Thoracic aorta (tissue), 2 donors: ENCODE measurements around the gene SPATA22. TPM values are rescaled to one million over a fixed set of nuclear protein-coding genes. Genes with fewer than 3 reads are reported as not detected.
"Not testable (repeated sequence)": the region's sequence is repeated elsewhere in the genome, so short reads cannot be mapped to it uniquely, and the experiment has no call there.

ENCODE experiments used
- ATAC-seq: fragments of 150-250 bp; one replicate; pipeline ENCODE4 v1.8.0; 2017; ENCODE audit warnings: low read depth; ENCODE audit not compliant: insufficient number of reproducible peaks, low FRiP score
- DNase-seq: peaks from one replicate; pipeline ENCODE4 v3.0.0-alpha.2; 2020; ENCODE audit warnings: low spot score
- H3K27ac ChIP-seq, 2 donors: fragments of 200-600 bp; sonication (generic); 1 replicate in 1 of 2; 2 replicates in 1 of 2; pipeline ENCODE4 v1.5.1; 2016; ENCODE audit warnings: mild to moderate bottlenecking in 2 of 2, moderate library complexity in 2 of 2
- H3K27me3 ChIP-seq: fragments of 200-600 bp; sonication (generic); replicated peaks from 2 replicates; pipeline ENCODE4 v1.6.0; 2016; ENCODE audit warnings: mild to moderate bottlenecking; ENCODE audit not compliant: insufficient read depth
- H3K36me3 ChIP-seq: fragments of 200-600 bp; sonication (generic); one replicate; pipeline ENCODE4 v1.5.1; 2016
- H3K4me1 ChIP-seq, 2 donors: fragments of 200-600 bp; sonication (generic); 1 replicate in 1 of 2; 2 replicates in 1 of 2; pipeline versions ENCODE4 v1.5.1 to v1.6.0; 2016; ENCODE audit warnings: low read depth in 2 of 2, mild to moderate bottlenecking in 1 of 2; ENCODE audit not compliant: control insufficient read depth in 1 of 2
- H3K4me3 ChIP-seq: fragments of 200-600 bp; sonication (generic); 2 replicates; pipeline ENCODE4 v1.5.1; 2016; ENCODE audit warnings: mild to moderate bottlenecking
- H3K9me3 ChIP-seq: fragments of 200-600 bp; sonication (generic); 2 replicates; pipeline ENCODE4 v1.5.1; 2016
- CTCF ChIP-seq: fragments of 200-600 bp; sonication (generic); IDR thresholded peaks from one replicate; pipeline ENCODE4 v1.5.1; 2019; ENCODE audit warnings: antibody characterized with exemption
- total RNA-seq, 2 donors: library from RNA; depleted of rRNA; stranded (reverse); fragments of >200 nt; gene quantifications; one replicate each; pipeline versions ENCODE4 v1.1.0 to v1.2.3, GENCODE V29; 2016

The SPATA22 gene
- total RNA-seq, 2 donors from 2014 or later: not detected

- no peaks in the 10 kb centered on the region for H3K4me1 ChIP-seq
- ATAC-seq: no peak
Measured at GRCh38 chr17:3415610-3416009, 56.0 kb downstream of the SPATA22 start.

GRCh38 chr17:3412216-3412615, 59.4 kb downstream of the SPATA22 start:
- H3K4me3 ChIP-seq, H3K9me3 ChIP-seq, H3K36me3 ChIP-seq, DNase-seq, H3K27ac ChIP-seq, H3K27me3 ChIP-seq, H3K4me1 ChIP-seq, ATAC-seq: not testable (repeated sequence)

More at GRCh38 chr17:3415610-3416009, 56.0 kb downstream of the SPATA22 start:
- H3K27ac ChIP-seq: no peak overlapping the region
- no peak for DNase-seq
- no peaks in the 10 kb centered on the region for H3K9me3 ChIP-seq
- no peaks in the 10 kb centered on the region for H3K27me3 ChIP-seq
- H3K36me3 ChIP-seq: no peaks in the 10 kb centered on the region
- TF ChIP-seq CTCF: no peak
- no peak overlapping the region for H3K4me3 ChIP-seq

- no peak for DNase-seq
- TF ChIP-seq CTCF: no peak
Measured at GRCh38 chr17:3411070-3411469, 60.5 kb downstream of the SPATA22 start, which contains the start of gene OR3A3. OR3A3 (plus strand) TSS chr17:3411370.

GRCh38 chr17:3403856-3404255, 67.8 kb downstream of the SPATA22 start:
- not testable (repeated sequence) for DNase-seq, H3K4me1 ChIP-seq, H3K27ac ChIP-seq, H3K27me3 ChIP-seq, ATAC-seq, H3K36me3 ChIP-seq, H3K4me3 ChIP-seq
- peaks cover 11% of the 10 kb centered on the region for H3K9me3 ChIP-seq

More at GRCh38 chr17:3411070-3411469, 60.5 kb downstream of the SPATA22 start, which contains the start of gene OR3A3:
- Histone ChIP-seq H3K4me3 (no peak within 1 kb of the TSS), H3K9me3 (peaks cover 11% of the 10 kb centered on the region), H3K36me3 (no peaks in the 10 kb centered on the region), H3K4me1 (no peaks in the 10 kb centered on the region), H3K27me3 (no peaks in the 10 kb centered on the region), H3K27ac (no peak within 1 kb of the TSS)
- no peak for ATAC-seq

GRCh38 chr17:3401786-3402185, 69.8 kb downstream of the SPATA22 start:
- Histone ChIP-seq H3K27me3 (no peaks in the 10 kb centered on the region), H3K4me3 (no peak overlapping the region), H3K36me3 (no peaks in the 10 kb centered on the region), H3K4me1 (no peaks in the 10 kb centered on the region), H3K9me3 (peaks cover 4% of the 10 kb centered on the region), H3K27ac (no peak overlapping the region)
- ATAC-seq (no peak), DNase-seq (no peak)
- no peak for TF ChIP-seq CTCF

GRCh38 chr17:3400055-3400454, 71.6 kb downstream of the SPATA22 start:
- DNase-seq (no peak), ATAC-seq (no peak)
- no peaks in the 10 kb centered on the region for H3K4me1 ChIP-seq
- no peak overlapping the region for H3K27ac ChIP-seq
- no peak for TF ChIP-seq CTCF
- no peaks in the 10 kb centered on the region for H3K9me3 ChIP-seq
- no peaks in the 10 kb centered on the region for H3K36me3 ChIP-seq
- H3K4me3 ChIP-seq: no peak overlapping the region
- no peaks in the 10 kb centered on the region for H3K27me3 ChIP-seq
